ENCODE data around the gene TBX4.

DNA sequence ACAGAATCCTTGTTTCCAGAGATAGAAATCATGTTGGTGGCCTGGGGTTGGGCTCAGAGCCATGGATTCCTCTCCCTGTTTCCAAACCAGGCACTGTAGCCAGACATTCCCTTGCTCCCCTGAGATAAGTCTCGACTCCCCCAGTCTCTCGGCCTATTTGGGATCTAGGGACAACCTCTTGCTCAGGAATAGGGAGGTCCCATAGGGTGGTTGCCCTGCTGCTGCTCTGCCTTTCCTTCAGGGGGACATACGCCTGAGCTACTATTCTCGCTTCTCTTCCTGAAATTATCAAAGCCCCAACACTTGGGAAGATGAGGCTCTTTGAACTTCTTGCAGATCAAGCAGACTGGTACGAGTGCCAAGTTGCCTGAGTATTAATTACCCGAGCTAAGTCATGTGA lies 58.0 kb downstream of the TBX4 start:
- TF ChIP-seq, protein P1, sequence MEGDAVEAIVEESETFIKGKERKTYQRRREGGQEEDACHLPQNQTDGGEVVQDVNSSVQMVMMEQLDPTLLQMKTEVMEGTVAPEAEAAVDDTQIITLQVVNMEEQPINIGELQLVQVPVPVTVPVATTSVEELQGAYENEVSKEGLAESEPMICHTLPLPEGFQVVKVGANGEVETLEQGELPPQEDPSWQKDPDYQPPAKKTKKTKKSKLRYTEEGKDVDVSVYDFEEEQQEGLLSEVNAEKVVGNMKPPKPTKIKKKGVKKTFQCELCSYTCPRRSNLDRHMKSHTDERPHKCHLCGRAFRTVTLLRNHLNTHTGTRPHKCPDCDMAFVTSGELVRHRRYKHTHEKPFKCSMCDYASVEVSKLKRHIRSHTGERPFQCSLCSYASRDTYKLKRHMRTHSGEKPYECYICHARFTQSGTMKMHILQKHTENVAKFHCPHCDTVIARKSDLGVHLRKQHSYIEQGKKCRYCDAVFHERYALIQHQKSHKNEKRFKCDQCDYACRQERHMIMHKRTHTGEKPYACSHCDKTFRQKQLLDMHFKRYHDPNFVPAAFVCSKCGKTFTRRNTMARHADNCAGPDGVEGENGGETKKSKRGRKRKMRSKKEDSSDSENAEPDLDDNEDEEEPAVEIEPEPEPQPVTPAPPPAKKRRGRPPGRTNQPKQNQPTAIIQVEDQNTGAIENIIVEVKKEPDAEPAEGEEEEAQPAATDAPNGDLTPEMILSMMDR (IDR thresholded peaks at IDR 0.05; ENCODE audit: insufficient read depth, low read length, poor library complexity, severe bottlenecking) = no peak
- TF ChIP-seq EZH2phosphoT487 (conservative IDR thresholded peaks at IDR 0.05; ENCODE audit: low read length) = no peak
